Upper lobe of left lung (tissue), 6 donors: ENCODE measurements around the gene ZNF470. TPM values are rescaled to one million over a fixed set of nuclear protein-coding genes. Genes with fewer than 3 reads are reported as not detected.

ENCODE experiments used
- ATAC-seq, 2 donors: fragments of 200-7000 bp; cut with Tn5 transposase; one replicate each; pipeline ENCODE4 v1.9.1; 2022; ENCODE audit warnings: mild to moderate bottlenecking in 2 of 2, moderate library complexity in 2 of 2; ENCODE audit not compliant: low FRiP score in 2 of 2
- DNase-seq, 2 donors: peaks; one replicate each; pipeline ENCODE4 v3.0.0-alpha.2; 2019 to 2020
- H3K27ac ChIP-seq, 4 donors: fragments of 200-600 bp; sonication (generic); one replicate each; pipeline ENCODE4 v1.5.1; 2016 to 2019
- H3K27me3 ChIP-seq, 4 donors: fragments of 200-600 bp; sonication (generic); one replicate each; pipeline ENCODE4 v1.5.1; 2017 to 2019
- H3K36me3 ChIP-seq, 4 donors: fragments of 200-600 bp; sonication (generic); one replicate each; pipeline ENCODE4 v1.5.1; 2016 to 2019
- H3K4me1 ChIP-seq, 4 donors: fragments of 200-600 bp; sonication (generic); one replicate each; pipeline ENCODE4 v1.5.1; 2018 to 2019
- H3K4me3 ChIP-seq, 4 donors: fragments of 200-600 bp; sonication (generic); one replicate each; pipeline ENCODE4 v1.5.1; 2017 to 2019; ENCODE audit warnings: mild to moderate bottlenecking in 2 of 4, moderate library complexity in 1 of 4
- H3K9me3 ChIP-seq, 4 donors: fragments of 200-600 bp; sonication (generic); one replicate each; pipeline ENCODE4 v1.5.1; 2018 to 2019
- CTCF ChIP-seq, 6 experiments: fragments of 450-650 bp in 4 of 6; fragments of 200-600 bp in 2 of 6; sonication (generic) in 2 of 6; IDR thresholded peaks; one replicate each; pipeline ENCODE4 v1.5.1; 2016 to 2019; ENCODE audit warnings: antibody characterized with exemption in 6 of 6
- EP300 ChIP-seq, 4 donors: sonication (generic); formaldehyde crosslinking; IDR thresholded peaks; one replicate each; pipeline ENCODE4 v1.5.1; 2017; ENCODE audit warnings: antibody characterized with exemption in 4 of 4, control low read depth in 2 of 4
- POLR2A ChIP-seq, 4 donors: fragments of 450-650 bp; IDR thresholded peaks; one replicate each; pipeline ENCODE4 v1.5.1; 2016 to 2017; ENCODE audit warnings: antibody characterized with exemption in 4 of 4, mild to moderate bottlenecking in 2 of 4
- POLR2AphosphoS5 ChIP-seq, 2 donors: sonication (generic); formaldehyde crosslinking; IDR thresholded peaks; one replicate each; pipeline ENCODE4 v1.5.1; 2017; ENCODE audit warnings: antibody characterized with exemption in 2 of 2
- WGBS, 2 donors: methylation state at CpG; one replicate each; pipeline ENCODE4 v1.1.5; 2017 to 2018; 5-methylcytosine and 5-hydroxymethylcytosine counted together
- total RNA-seq, 6 donors: library from RNA; depleted of rRNA in 4 of 6; stranded (reverse); fragments of >200 nt in 4 of 6; gene quantifications; one replicate each; pipeline versions ENCODE4 v1.1.0 to v1.2.1, GENCODE V29; 2016 to 2021
- donor health status: DM: no; HTN: no; CAD: no; lungs with moderate emphysema.
- donor health status: DM: no; HTN: yes; CAD: no; lungs with severe emphysema.

The ZNF470 gene
- total RNA-seq = 1 to 10 TPM; 1.8 to 4.6 (median 3.3) TPM

DNA sequence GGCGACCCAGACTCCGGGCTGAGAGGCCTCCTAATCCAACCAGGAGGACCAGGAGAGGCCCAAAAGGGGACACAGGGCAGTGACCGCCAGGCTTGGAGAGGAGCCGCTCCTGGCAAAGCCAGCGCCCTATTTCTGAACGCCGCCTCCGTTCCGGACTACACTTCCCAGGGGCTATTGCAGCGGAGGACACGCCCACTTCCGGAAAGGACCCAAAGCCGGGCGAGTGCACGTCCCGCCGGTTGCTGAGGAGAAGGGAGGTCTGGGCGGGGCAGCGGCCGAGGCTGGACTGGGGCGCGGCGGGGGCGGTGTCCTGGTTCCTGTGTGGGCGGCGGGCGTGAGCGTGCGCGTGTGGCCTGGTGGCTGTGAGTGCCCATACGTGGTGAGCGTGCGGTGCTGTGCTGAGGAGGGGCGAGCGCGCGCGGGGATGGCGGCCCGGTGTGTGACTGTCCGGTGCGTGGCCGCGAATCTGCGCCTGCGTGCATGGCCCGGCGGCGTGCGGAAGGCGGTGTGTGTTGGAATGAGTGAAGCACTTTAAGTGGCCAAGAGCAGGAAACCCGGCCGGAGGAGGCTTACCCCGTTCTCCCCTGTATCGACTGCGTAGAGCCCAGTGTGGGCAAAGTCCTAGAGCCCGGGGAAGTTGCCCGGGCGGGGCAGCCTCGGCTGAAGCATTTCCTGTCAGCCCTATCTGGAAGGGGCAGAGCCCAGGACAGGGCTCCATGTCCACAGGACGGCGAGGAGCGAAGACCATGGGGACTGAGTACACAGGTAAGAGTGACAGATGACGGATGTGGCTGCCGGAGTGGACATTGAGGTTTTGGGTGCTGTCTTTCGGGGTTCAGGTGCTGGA, at the start of gene ZNF470:
Gene ZNF470, plus strand, starts transcription at position 195 of the 847 bp plus-strand sequence. CDS start 2,844 bp downstream, outside the sequence.
- peak; percentile 65 to 66 for TF ChIP-seq POLR2AphosphoS5 (IDR thresholded peaks at IDR 0.05)
- no peak for TF ChIP-seq EP300 (IDR thresholded peaks at IDR 0.05)
- TF ChIP-seq CTCF (IDR thresholded peaks at IDR 0.05) = no peak
- peak in 2 of 4 donors; percentile 23 to 72 for TF ChIP-seq POLR2A (IDR thresholded peaks at IDR 0.05)
- Histone ChIP-seq H3K9me3 (peaks cover 50 to 88% (median 81%) of the 10 kb centered on the region in 4 donors), H3K4me3 (peak within 1 kb of the TSS; percentile 72 to 97 (median 78)), H3K27me3 (no peaks in the 10 kb centered on the region), H3K36me3 (peaks cover 9 to 32% (median 23%) of the 10 kb centered on the region in 4 donors), H3K27ac (peak within 1 kb of the TSS; percentile 67 to 93 (median 83)), H3K4me1 (peaks cover 5 to 14% (median 7%) of the 10 kb centered on the region in 4 donors)
- ATAC-seq (peak; percentile 98 to 100), DNase-seq (peak; percentile 96 to 97)
- 7 to 8% methylated on average over 24 to 42 of the region's 66 CpGs for WGBS, 2 donors

- TF ChIP-seq POLR2AphosphoS5 (IDR thresholded peaks at IDR 0.05) (no peak), CTCF (IDR thresholded peaks at IDR 0.05) (no peak), EP300 (IDR thresholded peaks at IDR 0.05) (no peak)
- peaks cover 92 to 100% (median 98%) of the 10 kb centered on the region in 4 donors for H3K9me3 ChIP-seq
- ATAC-seq = no peak
- no peaks in the 10 kb centered on the region for H3K4me1 ChIP-seq
- peaks cover 2 to 41% (median 4%) of the 10 kb centered on the region in 4 donors for H3K36me3 ChIP-seq
- no peak overlapping the region for H3K27ac ChIP-seq
- H3K27me3 ChIP-seq = no peaks in the 10 kb centered on the region
- 77 to 86% methylated on average over 4 of the region's 4 CpGs for WGBS, 2 donors
- no peak for DNase-seq
- no peak overlapping the region for H3K4me3 ChIP-seq
Measured at GRCh38 chr19:56525214-56525860, 41.9 kb upstream of the ZNF470 start.

DNA sequence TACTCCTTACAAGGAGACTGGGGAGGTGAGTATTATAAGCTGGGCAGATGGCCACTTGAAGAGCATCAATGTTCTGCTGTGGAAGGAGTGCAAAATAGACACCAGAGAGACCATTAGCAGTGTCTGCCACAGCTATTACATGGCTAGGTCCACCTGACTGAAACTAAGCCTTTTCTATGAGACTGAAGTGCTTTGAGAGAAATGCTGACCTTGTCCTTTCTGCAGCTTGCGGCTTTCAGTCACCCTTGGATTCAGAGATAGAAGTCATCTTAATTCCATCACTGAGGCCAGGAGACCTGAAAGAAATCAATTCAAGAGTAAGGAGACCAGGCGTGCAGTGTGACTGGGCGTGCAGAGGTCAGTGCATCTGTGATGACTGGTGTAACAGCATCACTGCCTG, 29.8 kb upstream of the ZNF470 start:
- TF ChIP-seq POLR2A (IDR thresholded peaks at IDR 0.05) (no peak), POLR2AphosphoS5 (IDR thresholded peaks at IDR 0.05) (no peak), EP300 (IDR thresholded peaks at IDR 0.05) (no peak), CTCF (IDR thresholded peaks at IDR 0.05) (no peak)
- Histone ChIP-seq H3K4me1 (peaks cover 6 to 18% (median 11%) of the 10 kb centered on the region in 4 donors), H3K27me3 (no peaks in the 10 kb centered on the region), H3K9me3 (peaks cover 16 to 84% (median 65%) of the 10 kb centered on the region in 4 donors), H3K36me3 (peaks cover 0 to 20% (median 3%) of the 10 kb centered on the region in 4 donors), H3K4me3 (peak overlapping the region in 2 of 4 donors; percentile 67 to 94), H3K27ac (peak overlapping the region in 1 of 4 donors; percentile 97)
- no peak for DNase-seq
- ATAC-seq = no peak
- 92 to 96% methylated on average over 3 of the region's 3 CpGs for WGBS, 2 donors

DNA sequence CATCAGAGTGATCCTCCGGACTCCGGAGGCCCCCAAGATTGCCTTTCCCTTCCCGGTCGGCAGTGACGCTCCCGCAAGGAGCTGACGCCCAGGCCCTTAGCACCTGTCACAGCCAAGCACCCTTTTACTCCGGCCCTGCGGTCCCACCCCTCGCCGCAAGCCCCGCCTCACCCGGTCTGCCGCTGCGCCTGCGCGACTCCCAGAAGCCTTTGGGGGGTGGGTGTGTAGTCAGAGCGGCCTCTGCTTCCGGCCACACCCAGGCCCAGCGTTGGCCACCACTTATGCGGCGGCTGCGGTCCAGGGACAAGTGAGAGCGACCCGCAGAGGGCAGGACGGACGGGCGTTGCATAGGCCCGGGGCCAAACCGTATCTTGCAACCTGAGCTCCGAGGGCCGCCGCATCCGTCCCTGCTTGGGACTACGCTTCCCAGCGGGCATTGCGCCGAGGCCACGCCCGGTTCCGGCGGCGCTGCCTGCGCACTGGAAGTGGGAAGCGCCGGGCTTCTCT, 29.0 kb upstream of the ZNF470 start:
- 0 to 3% methylated on average over 25 to 27 of the region's 46 CpGs for WGBS, 2 donors
- peaks cover 6 to 18% (median 11%) of the 10 kb centered on the region in 4 donors for H3K4me1 ChIP-seq
- peaks cover 18 to 80% (median 64%) of the 10 kb centered on the region in 4 donors for H3K9me3 ChIP-seq
- peak overlapping the region; percentile 62 to 94 (median 74) for H3K4me3 ChIP-seq
- DNase-seq (peak; percentile 83 to 98), ATAC-seq (peak; percentile 97 to 98)
- no peaks in the 10 kb centered on the region for H3K27me3 ChIP-seq
- peaks cover 0 to 24% (median 5%) of the 10 kb centered on the region in 4 donors for H3K36me3 ChIP-seq
- TF ChIP-seq EP300 (IDR thresholded peaks at IDR 0.05) (no peak), POLR2AphosphoS5 (IDR thresholded peaks at IDR 0.05) (peak; percentile 50 to 53), CTCF (IDR thresholded peaks at IDR 0.05) (peak in 4 of 6 experiments; percentile 8 to 62 (median 40)), POLR2A (IDR thresholded peaks at IDR 0.05) (peak in 2 of 4 donors; percentile 14 to 30)
- H3K27ac ChIP-seq = peak overlapping the region; percentile 81 to 97 (median 92)
